ENCODE data around the gene TP53TG5.

DNA sequence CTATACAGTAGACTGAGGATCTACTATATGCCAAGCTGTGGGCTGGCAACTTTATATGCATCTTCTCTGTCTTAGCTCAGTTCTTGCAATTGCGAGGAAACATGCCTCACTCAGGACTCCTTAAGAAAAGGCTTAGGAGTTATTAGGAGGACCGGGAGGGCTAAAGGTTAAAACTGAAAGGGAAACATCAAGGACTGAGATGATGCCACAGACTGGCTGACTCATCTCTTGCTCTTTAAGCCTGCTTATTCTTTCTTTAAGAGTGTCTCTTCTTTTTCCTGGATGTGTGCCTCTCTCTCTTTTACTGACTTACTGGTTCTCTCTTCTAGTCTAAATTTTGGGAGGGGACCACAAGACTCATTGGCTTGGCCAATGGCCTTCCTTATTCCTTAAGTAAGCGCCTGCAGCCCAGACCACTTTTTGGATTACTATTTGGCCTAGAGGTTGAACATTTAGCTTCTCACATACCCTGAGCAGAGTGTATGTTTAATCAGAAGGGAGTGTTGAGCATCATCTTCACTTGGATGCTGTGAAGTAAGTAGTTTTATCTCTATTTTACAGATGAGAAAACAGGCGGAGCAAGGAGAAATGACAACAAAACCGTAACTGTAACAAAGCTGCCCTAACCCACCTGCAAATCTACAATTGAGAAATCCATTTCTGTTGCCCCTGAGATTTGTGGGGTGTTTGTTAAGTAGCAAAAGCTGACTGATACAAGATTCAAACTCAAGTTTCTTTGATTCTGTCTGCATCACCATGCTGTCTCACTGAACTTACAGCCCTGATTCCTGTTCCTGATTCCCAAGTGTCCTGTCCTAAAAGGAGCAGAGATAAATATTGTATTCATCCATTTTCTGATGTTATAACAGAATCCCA lies 22.7 kb downstream of the TP53TG5 start:
- TF ChIP-seq, protein P1, sequence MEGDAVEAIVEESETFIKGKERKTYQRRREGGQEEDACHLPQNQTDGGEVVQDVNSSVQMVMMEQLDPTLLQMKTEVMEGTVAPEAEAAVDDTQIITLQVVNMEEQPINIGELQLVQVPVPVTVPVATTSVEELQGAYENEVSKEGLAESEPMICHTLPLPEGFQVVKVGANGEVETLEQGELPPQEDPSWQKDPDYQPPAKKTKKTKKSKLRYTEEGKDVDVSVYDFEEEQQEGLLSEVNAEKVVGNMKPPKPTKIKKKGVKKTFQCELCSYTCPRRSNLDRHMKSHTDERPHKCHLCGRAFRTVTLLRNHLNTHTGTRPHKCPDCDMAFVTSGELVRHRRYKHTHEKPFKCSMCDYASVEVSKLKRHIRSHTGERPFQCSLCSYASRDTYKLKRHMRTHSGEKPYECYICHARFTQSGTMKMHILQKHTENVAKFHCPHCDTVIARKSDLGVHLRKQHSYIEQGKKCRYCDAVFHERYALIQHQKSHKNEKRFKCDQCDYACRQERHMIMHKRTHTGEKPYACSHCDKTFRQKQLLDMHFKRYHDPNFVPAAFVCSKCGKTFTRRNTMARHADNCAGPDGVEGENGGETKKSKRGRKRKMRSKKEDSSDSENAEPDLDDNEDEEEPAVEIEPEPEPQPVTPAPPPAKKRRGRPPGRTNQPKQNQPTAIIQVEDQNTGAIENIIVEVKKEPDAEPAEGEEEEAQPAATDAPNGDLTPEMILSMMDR (IDR thresholded peaks at IDR 0.05) = no peak
- peak in 3 of 4 donors; percentile 28 to 59 (median 28) for TF ChIP-seq POLR2AphosphoS5 (IDR thresholded peaks at IDR 0.05)
- no peak for TF ChIP-seq POLR2A (IDR thresholded peaks at IDR 0.05)
- no peak for TF ChIP-seq EP300 (IDR thresholded peaks at IDR 0.05)

All from sigmoid colon (tissue), 4 donors.